ENCODE measurements around the gene SLC2A11. TPM values are rescaled to one million over a fixed set of nuclear protein-coding genes. Genes with fewer than 3 reads are reported as not detected.

The SLC2A11 gene
- total and polyA plus RNA-seq, 4 donors: 3.4 to 9.0 (median 4.3) TPM

- H3K4me1 ChIP-seq (ENCODE audit: control insufficient read depth in 4 of 4, insufficient read depth in 4 of 4, low read length in 3 of 4): no peaks in the 10 kb centered on the region
- no peaks in the 10 kb centered on the region for H3K9me3 ChIP-seq (ENCODE audit: control insufficient read depth in 4 of 4, low read length in 3 of 4)
- H3K27me3 ChIP-seq (ENCODE audit: control insufficient read depth in 4 of 4, insufficient read depth in 4 of 4, low read length in 3 of 4): no peaks in the 10 kb centered on the region
- no peak for DNase-seq (ENCODE audit: low spot score)
- no peak overlapping the region for H3K4me3 ChIP-seq (ENCODE audit: low read depth in 1 of 3, low read length in 3 of 3)
- peaks cover 13 to 56% (median 21%) of the 10 kb centered on the region in 4 donors for H3K36me3 ChIP-seq (ENCODE audit: control insufficient read depth in 4 of 4, insufficient read depth in 3 of 4, low read depth in 1 of 4, low read length in 3 of 4)
- no peak overlapping the region for H3K9ac ChIP-seq (ENCODE audit: low read depth in 1 of 2, low read length in 2 of 2)
- no peak overlapping the region for H3K27ac ChIP-seq (ENCODE audit: low read depth in 1 of 2, low read length in 2 of 2)
- no peak for TF ChIP-seq FOXA1 (IDR thresholded peaks at IDR 0.05)
- TF ChIP-seq HNF4A (conservative IDR thresholded peaks at IDR 0.05): peak; percentile 57 to 70
- peak; percentile 44 to 50 for TF ChIP-seq RXRA (IDR thresholded peaks at IDR 0.05)
- no peak for TF ChIP-seq CTCF (IDR thresholded peaks at IDR 0.05; ENCODE audit: low read depth, low read length, missing input control)
- peak; percentile 36 for TF ChIP-seq SP1 (IDR thresholded peaks at IDR 0.05)
- TF ChIP-seq EGR1 (IDR thresholded peaks at IDR 0.05; ENCODE audit: low read depth in 2 of 2): no peak
- no peak for TF ChIP-seq REST (IDR thresholded peaks at IDR 0.05)
- 81% methylated on average over 10 of the region's 10 CpGs for WGBS
These were observed 28.6 kb upstream of the SLC2A11 start for GRCh38 chr22:23828800-23829680.

- Histone ChIP-seq H3K9me3 (ENCODE audit: control insufficient read depth in 4 of 4, low read length in 3 of 4) (no peaks in the 10 kb centered on the region), H3K4me1 (ENCODE audit: control insufficient read depth in 4 of 4, insufficient read depth in 4 of 4, low read length in 3 of 4) (no peaks in the 10 kb centered on the region), H3K36me3 (ENCODE audit: control insufficient read depth in 4 of 4, insufficient read depth in 3 of 4, low read depth in 1 of 4, low read length in 3 of 4) (peaks cover 14 to 54% (median 17%) of the 10 kb centered on the region in 4 donors), H3K9ac (ENCODE audit: low read depth in 1 of 2, low read length in 2 of 2) (no peak overlapping the region), H3K27me3 (ENCODE audit: control insufficient read depth in 4 of 4, insufficient read depth in 4 of 4, low read length in 3 of 4) (no peaks in the 10 kb centered on the region), H3K4me3 (ENCODE audit: low read depth in 1 of 3, low read length in 3 of 3) (no peak overlapping the region), H3K27ac (ENCODE audit: low read depth in 1 of 2, low read length in 2 of 2) (no peak overlapping the region)
- DNase-seq (ENCODE audit: low spot score): no peak
- WGBS: 91% methylated on average over 7 of the region's 7 CpGs
- no peak for TF ChIP-seq NR2F2 (IDR thresholded peaks at IDR 0.05)
- TF ChIP-seq SP1 (IDR thresholded peaks at IDR 0.05): no peak
- TF ChIP-seq MAX (IDR thresholded peaks at IDR 0.05): no peak
- TF ChIP-seq RXRA (IDR thresholded peaks at IDR 0.05): no peak
- TF ChIP-seq HNF4G (IDR thresholded peaks at IDR 0.05): no peak
- no peak for TF ChIP-seq GABPA (IDR thresholded peaks at IDR 0.05 in 1 of 2, conservative IDR thresholded peaks at IDR 0.05 in 1 of 2)
- no peak for TF ChIP-seq REST (IDR thresholded peaks at IDR 0.05)
- TF ChIP-seq YY1 (IDR thresholded peaks at IDR 0.05): no peak
- TF ChIP-seq CTCF (IDR thresholded peaks at IDR 0.05; ENCODE audit: low read depth, low read length, missing input control): no peak
- no peak for TF ChIP-seq EGR1 (IDR thresholded peaks at IDR 0.05; ENCODE audit: low read depth in 2 of 2)
- no peak for TF ChIP-seq TAF1 (conservative IDR thresholded peaks at IDR 0.05)
- TF ChIP-seq RAD21 (IDR thresholded peaks at IDR 0.05): no peak
- no peak for TF ChIP-seq ATF3 (IDR thresholded peaks at IDR 0.05)
These were observed 27.8 kb upstream of the SLC2A11 start for GRCh38 chr22:23829845-23830372.

Data from liver (tissue), 9 donors.